BE2C (cell line): Measurements from ENCODE around the gene CCDC9.
"Not testable (repeated sequence)": the region's sequence is repeated elsewhere in the genome, so short reads cannot be mapped to it uniquely, and the experiment has no call there.

ENCODE experiments used
- DNase-seq: peaks from one replicate; pipeline ENCODE4 v3.0.0-alpha.2; 2020
- H3K27me3 ChIP-seq: fragments of 250-450 bp; sonication (Bioruptor Pico); 2 replicates; pipeline ENCODE4 v1.5.1; 2020; ENCODE audit warnings: mild to moderate bottlenecking
- H3K36me3 ChIP-seq: fragments of 250-450 bp; sonication (Bioruptor Pico); 2 replicates; pipeline ENCODE4 v1.5.1; 2020; ENCODE audit warnings: mild to moderate bottlenecking
- H3K4me1 ChIP-seq: fragments of 250-450 bp; sonication (Bioruptor Pico); 2 replicates; pipeline ENCODE4 v1.5.1; 2020
- H3K4me3 ChIP-seq: 2 replicates; pipeline ENCODE4 v1.5.1; 2011; ENCODE audit warnings: low read depth, low read length
- H3K9me3 ChIP-seq: fragments of 250-450 bp; sonication (Bioruptor Pico); 2 replicates; pipeline ENCODE4 v1.5.1; 2020
- TF ChIP-seq, protein P1 (sequence below): IDR thresholded peaks from 2 replicates; pipeline ENCODE4 v1.5.1; 2012; ENCODE audit warnings: mild to moderate bottlenecking, low read depth, low read length

Gene CCDC9

DNA sequence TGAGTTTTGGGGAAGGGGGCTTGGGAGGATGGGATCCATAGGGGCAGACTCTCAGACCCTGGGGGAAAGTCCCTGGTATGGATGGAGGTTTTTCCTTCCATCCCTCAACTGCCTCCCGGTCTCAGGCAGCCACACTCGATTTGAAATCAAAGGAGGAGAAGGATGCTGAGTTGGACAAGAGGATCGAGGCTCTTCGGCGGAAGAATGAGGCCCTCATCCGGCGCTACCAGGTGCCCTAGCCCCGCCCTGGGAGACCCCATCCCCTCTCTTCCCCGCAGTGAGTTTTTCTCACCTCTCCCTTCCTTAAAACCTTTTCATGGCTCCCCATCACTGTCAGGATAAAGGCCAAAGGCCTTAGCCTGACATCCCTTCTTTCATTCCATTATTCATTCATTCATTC lies 2.1 kb downstream of the CCDC9 start:
- Histone ChIP-seq H3K4me3 (no peak overlapping the region), H3K36me3 (peaks cover 9% of the 10 kb centered on the region), H3K27me3 (no peaks in the 10 kb centered on the region), H3K9me3 (no peaks in the 10 kb centered on the region), H3K4me1 (peaks cover 6% of the 10 kb centered on the region)
- TF ChIP-seq, protein P1, sequence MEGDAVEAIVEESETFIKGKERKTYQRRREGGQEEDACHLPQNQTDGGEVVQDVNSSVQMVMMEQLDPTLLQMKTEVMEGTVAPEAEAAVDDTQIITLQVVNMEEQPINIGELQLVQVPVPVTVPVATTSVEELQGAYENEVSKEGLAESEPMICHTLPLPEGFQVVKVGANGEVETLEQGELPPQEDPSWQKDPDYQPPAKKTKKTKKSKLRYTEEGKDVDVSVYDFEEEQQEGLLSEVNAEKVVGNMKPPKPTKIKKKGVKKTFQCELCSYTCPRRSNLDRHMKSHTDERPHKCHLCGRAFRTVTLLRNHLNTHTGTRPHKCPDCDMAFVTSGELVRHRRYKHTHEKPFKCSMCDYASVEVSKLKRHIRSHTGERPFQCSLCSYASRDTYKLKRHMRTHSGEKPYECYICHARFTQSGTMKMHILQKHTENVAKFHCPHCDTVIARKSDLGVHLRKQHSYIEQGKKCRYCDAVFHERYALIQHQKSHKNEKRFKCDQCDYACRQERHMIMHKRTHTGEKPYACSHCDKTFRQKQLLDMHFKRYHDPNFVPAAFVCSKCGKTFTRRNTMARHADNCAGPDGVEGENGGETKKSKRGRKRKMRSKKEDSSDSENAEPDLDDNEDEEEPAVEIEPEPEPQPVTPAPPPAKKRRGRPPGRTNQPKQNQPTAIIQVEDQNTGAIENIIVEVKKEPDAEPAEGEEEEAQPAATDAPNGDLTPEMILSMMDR, result no peak
- no peak for DNase-seq

DNA sequence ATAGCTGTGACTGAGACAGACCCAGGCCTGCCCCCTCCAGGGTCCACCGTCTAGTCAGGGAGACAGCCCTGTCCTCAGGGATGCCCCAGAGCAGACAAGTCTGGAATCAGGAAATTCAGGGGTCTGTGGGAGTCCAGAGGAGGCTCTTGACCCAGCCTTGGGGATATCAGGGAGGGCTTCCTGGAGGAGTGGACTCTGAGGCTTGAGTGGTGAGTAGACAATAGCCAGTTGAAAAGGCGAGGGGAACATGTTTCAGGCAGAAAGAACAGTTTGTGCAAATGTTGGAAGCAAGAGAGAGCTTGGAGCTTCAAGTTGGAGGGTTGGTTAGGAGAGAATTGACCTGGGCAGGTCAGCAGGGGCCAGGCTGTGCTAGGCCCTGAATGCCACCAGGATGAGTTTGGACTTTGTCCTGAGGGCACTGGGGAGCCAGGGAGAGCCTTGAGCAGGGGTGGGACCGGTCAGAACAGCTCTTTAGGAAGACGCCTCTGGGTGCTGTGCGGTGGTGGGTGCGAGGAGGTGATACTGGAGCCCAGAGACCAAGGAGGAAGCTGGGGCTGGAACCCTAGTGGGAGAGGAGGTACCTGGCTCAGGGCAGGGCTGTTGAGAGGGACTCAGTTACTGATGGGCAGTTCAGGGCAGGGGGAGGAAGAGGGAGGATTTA lies 2.7 kb downstream of the CCDC9 start:
- Histone ChIP-seq H3K27me3 (no peaks in the 10 kb centered on the region), H3K4me3 (no peak overlapping the region), H3K9me3 (no peaks in the 10 kb centered on the region), H3K4me1 (peaks cover 6% of the 10 kb centered on the region), H3K36me3 (peaks cover 9% of the 10 kb centered on the region)
- no peak for DNase-seq
- TF ChIP-seq, protein P1, result no peak

DNA sequence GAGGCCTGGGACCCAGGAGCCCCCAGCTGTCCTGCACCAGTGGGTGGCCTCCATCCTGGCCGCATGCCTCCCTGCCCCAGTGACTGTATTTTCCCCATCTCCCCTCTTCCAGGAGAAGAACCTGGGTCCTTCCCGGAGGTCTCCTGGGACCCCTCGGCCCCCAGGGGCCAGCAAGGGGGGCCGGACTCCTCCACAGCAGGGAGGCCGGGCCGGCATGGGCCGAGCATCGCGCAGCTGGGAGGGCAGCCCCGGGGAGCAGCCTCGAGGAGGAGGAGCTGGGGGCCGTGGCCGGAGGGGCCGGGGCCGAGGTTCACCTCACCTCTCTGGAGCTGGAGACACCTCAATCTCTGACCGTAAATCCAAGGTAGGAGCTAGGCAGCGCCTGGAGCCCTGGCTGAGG lies 4.2 kb downstream of the CCDC9 start:
- TF ChIP-seq, protein P1, result no peak
- no peak for DNase-seq
- Histone ChIP-seq H3K27me3 (no peaks in the 10 kb centered on the region), H3K4me1 (peaks cover 6% of the 10 kb centered on the region), H3K4me3 (no peak overlapping the region), H3K36me3 (peaks cover 13% of the 10 kb centered on the region), H3K9me3 (no peaks in the 10 kb centered on the region)

DNA sequence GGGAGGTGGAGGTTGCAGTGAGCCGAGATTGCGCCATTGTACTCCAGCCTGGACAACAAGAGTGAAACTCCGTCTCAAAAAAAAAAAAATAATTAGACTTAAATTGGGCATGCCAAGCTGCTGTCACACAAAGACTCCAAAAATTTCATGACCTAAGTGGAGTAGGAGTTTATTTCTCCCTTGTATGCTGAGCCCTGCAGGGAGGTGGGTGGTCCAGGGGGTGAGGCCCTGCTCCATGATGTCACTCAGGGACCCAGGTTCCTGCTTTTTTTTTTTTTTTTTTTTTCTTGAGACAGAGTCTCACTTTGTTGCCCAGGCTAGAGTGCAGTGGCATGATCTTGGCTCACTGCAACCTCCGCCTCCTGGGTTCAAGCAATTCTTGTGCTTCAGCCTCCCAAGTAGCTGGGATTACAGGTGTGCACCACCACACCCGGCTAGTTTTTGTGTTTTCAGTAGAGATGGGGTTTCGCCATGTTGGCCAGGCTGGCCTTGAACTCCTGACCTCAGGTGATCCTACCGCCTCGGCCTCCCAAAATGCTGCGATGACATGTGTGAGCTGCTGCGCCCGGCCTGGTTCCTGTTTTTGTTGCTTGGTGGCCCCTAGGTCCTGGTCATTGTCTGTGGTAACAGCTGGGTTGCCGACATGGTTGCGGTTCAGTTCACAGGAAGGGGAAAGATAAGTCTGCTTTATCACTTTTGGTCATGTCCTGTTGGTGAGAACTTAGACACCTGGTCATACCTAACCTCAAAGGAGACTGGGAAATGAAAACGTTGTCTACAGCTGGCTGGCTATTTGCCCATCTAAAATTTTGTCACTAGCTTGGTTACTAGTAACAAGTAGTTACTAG lies 5.8 kb downstream of the CCDC9 start:
- H3K36me3 ChIP-seq, result peaks cover 16% of the 10 kb centered on the region
- not testable (repeated sequence) for DNase-seq, H3K4me1 ChIP-seq

DNA sequence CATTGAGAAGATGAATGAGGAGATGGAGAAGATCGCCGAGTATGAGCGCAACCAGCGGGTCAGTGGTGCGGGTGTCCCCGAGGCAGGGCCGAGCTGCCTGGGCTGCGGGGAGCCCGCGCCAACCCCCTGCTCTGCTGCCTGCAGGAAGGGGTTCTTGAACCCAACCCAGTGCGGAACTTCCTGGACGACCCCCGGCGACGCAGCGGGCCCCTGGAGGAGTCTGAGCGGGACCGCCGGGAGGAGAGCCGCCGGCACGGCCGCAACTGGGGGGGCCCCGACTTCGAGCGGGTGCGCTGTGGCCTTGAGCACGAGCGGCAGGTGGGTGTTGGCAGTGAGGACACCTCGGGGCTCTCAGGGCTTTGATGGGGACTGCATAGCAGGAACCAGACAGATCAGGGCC lies 8.3 kb downstream of the CCDC9 start:
- Histone ChIP-seq H3K36me3 (peaks cover 14% of the 10 kb centered on the region), H3K4me3 (no peak overlapping the region), H3K4me1 (no peaks in the 10 kb centered on the region), H3K27me3 (no peaks in the 10 kb centered on the region), H3K9me3 (no peaks in the 10 kb centered on the region)
- TF ChIP-seq, protein P1, result no peak
- DNase-seq, result no peak

More for the DNA sequence above, 5.8 kb downstream of the CCDC9 start:
- not testable (repeated sequence) for H3K9me3 ChIP-seq, H3K4me3 ChIP-seq, H3K27me3 ChIP-seq

DNA sequence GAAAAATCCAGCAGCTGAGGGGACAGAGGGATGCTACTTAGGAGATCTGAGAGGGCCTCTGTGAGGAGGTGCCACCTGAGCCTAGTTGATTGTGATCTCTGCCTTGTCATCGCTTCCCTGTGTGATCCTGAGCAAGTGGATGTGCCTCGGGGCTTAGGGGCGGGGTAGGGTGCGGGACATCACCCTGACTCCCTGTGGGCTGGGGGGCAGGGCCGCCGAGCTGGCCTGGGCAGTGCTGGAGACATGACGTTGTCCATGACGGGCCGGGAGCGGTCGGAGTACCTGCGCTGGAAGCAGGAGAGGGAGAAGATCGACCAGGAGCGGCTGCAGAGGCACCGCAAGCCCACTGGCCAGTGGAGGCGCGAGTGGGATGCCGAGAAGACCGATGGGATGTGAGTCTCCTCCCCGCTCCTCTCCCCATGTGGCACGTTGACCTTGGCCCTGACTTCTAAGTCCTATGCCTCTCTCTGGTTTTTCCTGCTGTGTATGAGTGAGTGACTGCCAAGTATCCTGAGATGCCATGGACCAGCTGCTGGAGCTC lies 10.1 kb downstream of the CCDC9 start:
- Histone ChIP-seq H3K36me3 (peaks cover 16% of the 10 kb centered on the region), H3K4me3 (no peak overlapping the region), H3K9me3 (no peaks in the 10 kb centered on the region), H3K27me3 (no peaks in the 10 kb centered on the region), H3K4me1 (no peaks in the 10 kb centered on the region)
- TF ChIP-seq, protein P1, result no peak
- DNase-seq, result no peak
